HG02981 (cell line): ENCODE data around the gene RTP3.
"Not testable (repeated sequence)": the region's sequence is repeated elsewhere in the genome, so short reads cannot be mapped to it uniquely, and the experiment has no call there.

Experiments used
- ATAC-seq: cut with Tn5 transposase; IDR thresholded peaks from one replicate; pipeline ENCODE4 v1.9.1; 2021; ENCODE audit warnings: mild to moderate bottlenecking, moderate library complexity; ENCODE audit not compliant: unreplicated experiment

The RTP3 gene

GRCh38 chr3:46542801-46543201 lies 45.0 kb downstream of the RTP3 start:
- no peak for ATAC-seq

- ATAC-seq: no peak
Measured at GRCh38 chr3:46544771-46545503, 47.2 kb downstream of the RTP3 start.

GRCh38 chr3:46545818-46546630 lies 48.2 kb downstream of the RTP3 start:
- ATAC-seq: no peak

GRCh38 chr3:46546896-46547440 lies 49.2 kb downstream of the RTP3 start:
- ATAC-seq: no peak

- not testable (repeated sequence) for ATAC-seq
Measured at GRCh38 chr3:46548611-46549010, 50.8 kb downstream of the RTP3 start.

- no peak for ATAC-seq
Measured at GRCh38 chr3:46549408-46549904, 51.7 kb downstream of the RTP3 start.

- ATAC-seq: no peak
Measured at GRCh38 chr3:46549989-46550388, 52.2 kb downstream of the RTP3 start.
